DND-41 (cell line): ENCODE data around the gene MEIOB.

Source experiments
- EZH2 ChIP-seq: IDR thresholded peaks from 3 replicates; pipeline ENCODE4 v1.6.1; 2012; ENCODE audit warnings: borderline replicate concordance, low read depth, mild to moderate bottlenecking, moderate library complexity, low read length, inconsistent platforms; ENCODE audit not compliant: severe bottlenecking
- TF ChIP-seq, protein P1 (sequence below): IDR thresholded peaks from 2 replicates; pipeline ENCODE4 v1.5.1; 2012; ENCODE audit warnings: borderline replicate concordance, low read length, moderate library complexity, mild to moderate bottlenecking; ENCODE audit not compliant: poor library complexity, severe bottlenecking; ENCODE audit errors: extremely low read depth

DNA sequence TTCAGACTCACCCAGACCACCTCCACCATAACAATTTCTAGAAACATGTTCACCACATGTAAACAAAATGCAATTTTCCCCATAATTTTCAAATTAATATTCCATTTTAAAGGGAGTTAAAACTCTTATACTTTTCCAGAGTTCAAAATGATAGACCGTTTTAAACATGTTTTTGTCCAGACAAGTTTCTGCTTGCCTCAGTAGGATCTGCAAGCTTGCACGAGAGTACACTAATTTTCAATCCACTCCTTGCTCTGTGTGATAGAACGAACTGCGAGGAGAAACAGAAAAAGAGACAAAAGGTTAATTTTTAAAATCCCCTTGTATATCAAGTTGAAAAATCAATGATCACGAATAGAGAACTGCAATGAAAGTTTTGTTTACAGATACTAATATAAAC, 37.9 kb downstream of the MEIOB start:
- TF ChIP-seq, protein P1, sequence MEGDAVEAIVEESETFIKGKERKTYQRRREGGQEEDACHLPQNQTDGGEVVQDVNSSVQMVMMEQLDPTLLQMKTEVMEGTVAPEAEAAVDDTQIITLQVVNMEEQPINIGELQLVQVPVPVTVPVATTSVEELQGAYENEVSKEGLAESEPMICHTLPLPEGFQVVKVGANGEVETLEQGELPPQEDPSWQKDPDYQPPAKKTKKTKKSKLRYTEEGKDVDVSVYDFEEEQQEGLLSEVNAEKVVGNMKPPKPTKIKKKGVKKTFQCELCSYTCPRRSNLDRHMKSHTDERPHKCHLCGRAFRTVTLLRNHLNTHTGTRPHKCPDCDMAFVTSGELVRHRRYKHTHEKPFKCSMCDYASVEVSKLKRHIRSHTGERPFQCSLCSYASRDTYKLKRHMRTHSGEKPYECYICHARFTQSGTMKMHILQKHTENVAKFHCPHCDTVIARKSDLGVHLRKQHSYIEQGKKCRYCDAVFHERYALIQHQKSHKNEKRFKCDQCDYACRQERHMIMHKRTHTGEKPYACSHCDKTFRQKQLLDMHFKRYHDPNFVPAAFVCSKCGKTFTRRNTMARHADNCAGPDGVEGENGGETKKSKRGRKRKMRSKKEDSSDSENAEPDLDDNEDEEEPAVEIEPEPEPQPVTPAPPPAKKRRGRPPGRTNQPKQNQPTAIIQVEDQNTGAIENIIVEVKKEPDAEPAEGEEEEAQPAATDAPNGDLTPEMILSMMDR: no peak
- TF ChIP-seq EZH2: no peak
